Tibial artery (tissue), 4 donors: ENCODE measurements around the gene FHOD3.

Experiments
- DNase-seq, 2 donors: peaks; one replicate each; pipeline ENCODE4 v3.0.0-alpha.2; 2019
- H3K27ac ChIP-seq, 2 donors: fragments of 200-600 bp; sonication (generic) in 1 of 2; 1 replicate in 1 of 2; 2 replicates in 1 of 2; pipeline ENCODE4 v1.5.1; 2018 to 2019; ENCODE audit warnings: mild to moderate bottlenecking in 1 of 2
- H3K27me3 ChIP-seq, 2 donors: fragments of 200-600 bp; sonication (generic) in 1 of 2; one replicate each; pipeline versions ENCODE4 v1.5.1 to v1.6.0; 2016 to 2019
- H3K36me3 ChIP-seq, 3 donors: fragments of 200-600 bp; sonication (generic) in 2 of 3; one replicate each; pipeline ENCODE4 v1.5.1; 2016 to 2019; ENCODE audit warnings: mild to moderate bottlenecking in 2 of 3
- H3K4me1 ChIP-seq, 4 donors: fragments of 200-600 bp; sonication (generic) in 2 of 4; 1 replicate in 3 of 4; 2 replicates in 1 of 4; pipeline ENCODE4 v1.5.1; 2016 to 2019
- H3K4me3 ChIP-seq, 2 donors: fragments of 200-600 bp; sonication (generic) in 1 of 2; 1 replicate in 1 of 2; 2 replicates in 1 of 2; pipeline ENCODE4 v1.5.1; 2018 to 2019; ENCODE audit warnings: mild to moderate bottlenecking in 2 of 2
- H3K9me3 ChIP-seq, 3 donors: fragments of 200-600 bp; sonication (generic) in 1 of 3; one replicate each; pipeline ENCODE4 v1.5.1; 2016 to 2019
- CTCF ChIP-seq, 2 experiments: fragments of 200-600 bp in 1 of 2; fragments of 450-650 bp in 1 of 2; IDR thresholded peaks; one replicate each; pipeline ENCODE4 v1.5.1; 2017 to 2019; ENCODE audit warnings: antibody characterized with exemption in 2 of 2, mild to moderate bottlenecking in 1 of 2, moderate library complexity in 1 of 2
- intact Hi-C: fragments of 100-400 bp; cut with DNase I; formaldehyde crosslinking; loops from one replicate; pipeline ENCODE4 v1.15.0; 2023; ENCODE audit warnings: low total_unique reads

The FHOD3 gene

GRCh38 chr18:36663312-36663711 lies 365.8 kb downstream of the FHOD3 start:
- intact Hi-C loops = no loop called here
- no peak for TF ChIP-seq CTCF (IDR thresholded peaks at IDR 0.05)
- H3K27me3 ChIP-seq = no peaks in the 10 kb centered on the region
- no peak for DNase-seq
- H3K4me3 ChIP-seq = no peak overlapping the region
- H3K36me3 ChIP-seq = peaks cover 3 to 5% (median 5%) of the 10 kb centered on the region in 3 donors
- H3K4me1 ChIP-seq = peaks cover 0 to 5% (median 0%) of the 10 kb centered on the region in 4 donors
- H3K9me3 ChIP-seq = no peaks in the 10 kb centered on the region
- no peak overlapping the region for H3K27ac ChIP-seq

- no peaks in the 10 kb centered on the region for H3K27me3 ChIP-seq
Observed at GRCh38 chr18:36665952-36666351, 368.4 kb downstream of the FHOD3 start.

GRCh38 chr18:36667811-36668210 lies 370.3 kb downstream of the FHOD3 start:
- Histone ChIP-seq H3K36me3 (no peaks in the 10 kb centered on the region), H3K4me3 (no peak overlapping the region), H3K27ac (no peak overlapping the region), H3K9me3 (no peaks in the 10 kb centered on the region), H3K4me1 (peaks cover under 1 to 29% (median 8%) of the 10 kb centered on the region in 4 donors), H3K27me3 (no peaks in the 10 kb centered on the region)
- intact Hi-C loops = no loop called here
- DNase-seq = no peak
- no peak for TF ChIP-seq CTCF (IDR thresholded peaks at IDR 0.05)

More at GRCh38 chr18:36665952-36666351, 368.4 kb downstream of the FHOD3 start:
- intact Hi-C loops = no loop called here
- no peak for DNase-seq
- H3K4me1 ChIP-seq = peaks cover 0 to 13% (median 0%) of the 10 kb centered on the region in 4 donors
- no peak overlapping the region for H3K4me3 ChIP-seq
- no peak for TF ChIP-seq CTCF (IDR thresholded peaks at IDR 0.05)
- no peaks in the 10 kb centered on the region for H3K9me3 ChIP-seq
- H3K27ac ChIP-seq = no peak overlapping the region
- peaks cover 0 to 3% (median 0%) of the 10 kb centered on the region in 3 donors for H3K36me3 ChIP-seq

GRCh38 chr18:36668349-36668748 lies 370.8 kb downstream of the FHOD3 start:
- DNase-seq = no peak
- no peak overlapping the region for H3K4me3 ChIP-seq
- H3K36me3 ChIP-seq = no peaks in the 10 kb centered on the region
- H3K4me1 ChIP-seq = peaks cover 6 to 32% (median 10%) of the 10 kb centered on the region in 4 donors
- H3K27ac ChIP-seq = no peak overlapping the region
- no peak for TF ChIP-seq CTCF (IDR thresholded peaks at IDR 0.05)
- no peaks in the 10 kb centered on the region for H3K27me3 ChIP-seq
- H3K9me3 ChIP-seq = no peaks in the 10 kb centered on the region
- intact Hi-C loops = no loop called here

- Histone ChIP-seq H3K36me3 (no peaks in the 10 kb centered on the region), H3K27me3 (no peaks in the 10 kb centered on the region), H3K27ac (peak overlapping the region; percentile 70 to 82), H3K4me1 (peaks cover 6 to 39% (median 12%) of the 10 kb centered on the region in 4 donors), H3K4me3 (peak overlapping the region; percentile 32 to 38), H3K9me3 (no peaks in the 10 kb centered on the region)
- intact Hi-C loops = no loop called here
- peak in 1 of 2 donors; percentile 71 for DNase-seq
- TF ChIP-seq CTCF (IDR thresholded peaks at IDR 0.05) = no peak
Observed at GRCh38 chr18:36672437-36673344, 375.2 kb downstream of the FHOD3 start.
